Endothelial cell of umbilical vein (primary cell): ENCODE results near the gene GPR162. TPM values are rescaled to one million over a fixed set of nuclear protein-coding genes. Genes with fewer than 3 reads are reported as not detected.
A peak's percentile ranks its signal among the peaks of the same experiment; 100 is the strongest.

Experiments
- BruUV-seq: library from RNA; stranded (reverse); fragments of 400-500 nt; replicated peaks from 2 replicates; lab custom pipeline; 2021; lab: Mats Ljungman, UMichigan
- CTCF ChIA-PET: fragments of 300-600, 350-600 bp; sonication (Branson Sonifier 250); formaldehyde crosslinking; loops from one replicate; lab custom pipeline; 2021; ENCODE audit warnings: antibody characterized with exemption, inconsistent platforms; lab: Charles Lee
- POLR2A ChIA-PET: fragments of 300-600, 350-600 bp; sonication (Branson Sonifier 250); formaldehyde crosslinking; loops from one replicate; lab custom pipeline; 2021; ENCODE audit warnings: antibody characterized with exemption, inconsistent platforms; lab: Charles Lee
- DNase-seq: peaks from one replicate; pipeline ENCODE4 v3.0.0-alpha.2; 2011; ENCODE audit warnings: low read depth, low spot score
- FAIRE-seq: peaks from 2 replicates; lab custom pipeline; 2011; peaks lifted over from hg19 to GRCh38; lab: Jason Lieb, UNC
- H2AFZ ChIP-seq: 2 replicates; pipeline ENCODE4 v1.6.0; 2012; ENCODE audit warnings: low read depth, low read length, control low read depth, inconsistent platforms
- H3K27ac ChIP-seq: 2 replicates; pipeline ENCODE4 v1.5.1; 2011; ENCODE audit warnings: low read depth, mild to moderate bottlenecking, control low read depth, low read length, moderate library complexity; ENCODE audit not compliant: insufficient read depth
- H3K27me3 ChIP-seq, 2 experiments: 2 replicates each; pipeline versions ENCODE4 v1.6.0 to v1.6.1; 2011; ENCODE audit warnings: low read length in 2 of 2, mixed read lengths in 1 of 2; ENCODE audit not compliant: control insufficient read depth in 2 of 2, insufficient read depth in 2 of 2
- H3K36me3 ChIP-seq, 2 experiments: 2 replicates in 1 of 2; 3 replicates in 1 of 2; pipeline ENCODE4 v1.5.1; 2011; ENCODE audit warnings: low read length in 2 of 2, mild to moderate bottlenecking in 1 of 2, moderate library complexity in 1 of 2; ENCODE audit not compliant: control insufficient read depth in 2 of 2, insufficient read depth in 2 of 2; ENCODE audit errors: extremely low read depth in 1 of 2
- H3K4me1 ChIP-seq: 3 replicates; pipeline ENCODE4 v1.5.1; 2011; ENCODE audit warnings: mild to moderate bottlenecking, low read length; ENCODE audit not compliant: control insufficient read depth, insufficient read depth; ENCODE audit errors: extremely low read depth
- H3K4me2 ChIP-seq: 2 replicates; pipeline ENCODE4 v1.6.1; 2011; ENCODE audit warnings: low read length, control low read depth, mixed read lengths; ENCODE audit not compliant: insufficient read depth
- H3K4me3 ChIP-seq, 3 experiments: fragments of 200-600 bp in 1 of 3; sonication (generic), shearing (Covaris generic) in 1 of 3; replicated peaks in 1 of 3; 2 replicates each; pipeline ENCODE4 v1.5.1; 2011 to 2016; ENCODE audit warnings: control low read depth in 3 of 3, low read length in 3 of 3, mild to moderate bottlenecking in 2 of 3, inconsistent platforms in 1 of 3, low read depth in 1 of 3, moderate library complexity in 1 of 3; ENCODE audit not compliant: insufficient read depth in 1 of 3
- H3K79me2 ChIP-seq: 2 replicates; pipeline ENCODE4 v1.6.0; 2012; ENCODE audit warnings: low read length, inconsistent platforms; ENCODE audit not compliant: control insufficient read depth, insufficient read depth
- H3K9ac ChIP-seq: replicated peaks from 2 replicates; pipeline ENCODE3; 2011; ENCODE audit warnings: low read length, control low read depth; ENCODE audit not compliant: insufficient read depth; ENCODE audit errors: extremely low read depth
- H3K9me1 ChIP-seq: replicated peaks from 3 replicates; pipeline ENCODE4 v1.6.0; 2011; ENCODE audit warnings: mild to moderate bottlenecking, low read length; ENCODE audit not compliant: control insufficient read depth, insufficient read depth; ENCODE audit errors: extremely low read depth
- H3K9me3 ChIP-seq: replicated peaks from 2 replicates; pipeline ENCODE4 v1.5.1; 2012; ENCODE audit warnings: low read length, inconsistent platforms; ENCODE audit not compliant: control insufficient read depth, insufficient read depth
- H4K20me1 ChIP-seq: replicated peaks from 2 replicates; pipeline ENCODE3; 2011; ENCODE audit warnings: mild to moderate bottlenecking, low read length; ENCODE audit not compliant: control insufficient read depth, insufficient read depth; ENCODE audit errors: extremely low read depth
- CTCF ChIP-seq, 2 donors: IDR thresholded peaks; 1 replicate in 1 of 2; 2 replicates in 1 of 2; pipeline ENCODE4 v1.5.1; 2011; ENCODE audit warnings: low read length in 2 of 2, mild to moderate bottlenecking in 2 of 2, moderate library complexity in 2 of 2, control low read depth in 1 of 2, inconsistent platforms in 1 of 2, low read depth in 1 of 2; ENCODE audit not compliant: insufficient read depth in 1 of 2; ENCODE audit errors: extremely low read depth in 1 of 2
- EZH2 ChIP-seq: IDR thresholded peaks from 2 replicates; pipeline ENCODE4 v1.6.1; 2012; ENCODE audit warnings: borderline replicate concordance, low read depth, mild to moderate bottlenecking, moderate library complexity, low read length, inconsistent platforms; ENCODE audit not compliant: severe bottlenecking
- FOS ChIP-seq: IDR thresholded peaks from 2 replicates; pipeline ENCODE4 v1.6.1; 2011; ENCODE audit warnings: mild to moderate bottlenecking, low read length, moderate library complexity, borderline replicate concordance; ENCODE audit not compliant: insufficient read depth
- GATA2 ChIP-seq: IDR thresholded peaks from 2 replicates; pipeline ENCODE4 v1.7.0; 2011; ENCODE audit warnings: low read depth, mild to moderate bottlenecking, moderate library complexity, mixed read lengths, low read length; ENCODE audit not compliant: insufficient read length, insufficient read depth
- JUN ChIP-seq: IDR thresholded peaks from 2 replicates; pipeline ENCODE4 v1.6.1; 2011; ENCODE audit warnings: borderline replicate concordance, low read depth; ENCODE audit not compliant: insufficient read length, insufficient read depth
- MAX ChIP-seq: IDR thresholded peaks from 2 replicates; pipeline ENCODE4 v1.6.1; 2011; ENCODE audit not compliant: insufficient read depth, insufficient read length
- MYC ChIP-seq: IDR thresholded peaks from one replicate; pipeline ENCODE4 v1.6.1; 2011; ENCODE audit warnings: mild to moderate bottlenecking, low read depth, low read length
- POLR2A ChIP-seq: IDR thresholded peaks from 2 replicates; pipeline ENCODE4 v1.6.1; 2012; ENCODE audit warnings: low read depth, mild to moderate bottlenecking, control low read depth, low read length
- POLR2AphosphoS5 ChIP-seq: IDR thresholded peaks from 2 replicates; pipeline ENCODE4 v1.6.1; 2012; ENCODE audit warnings: low read depth, mild to moderate bottlenecking, control low read depth, low read length, moderate library complexity; ENCODE audit not compliant: insufficient read depth
- dilution Hi-C: fragments of 300-500 bp; cut with MboI; formaldehyde crosslinking; loops from one replicate; pipeline ENCODE4 v1.15.0; 2019; ENCODE audit warnings: low sequenced_read_pairs; ENCODE audit not compliant: extremely low pct_ligation_motif_present
- intact Hi-C: fragments of 100-400 bp; cut with micrococcal nuclease; formaldehyde crosslinking; loops from one replicate; pipeline ENCODE4 v1.10.0; 2022
- polyA plus RNA-seq, 4 experiments: library from polyadenylated mRNA; depleted of rRNA in 3 of 4; stranded (reverse) in 3 of 4; unstranded in 1 of 4; fragments of >200 nt; gene quantifications; 2 replicates each; pipeline versions ENCODE4 v1.2.1 to v1.2.3, GENCODE V29; 2011 to 2012; ENCODE audit warnings: missing spikeins in 1 of 4
- total RNA-seq: library from RNA; stranded (reverse); gene quantifications from 2 replicates; pipeline ENCODE4 v1.2.3, GENCODE V29; 2021

Gene GPR162
- total and polyA plus RNA-seq, 2 donors (not counting 3 experiments of a cell fraction or from before 2014, with no cell fraction given): 9.7 to 13.7 TPM

- Histone ChIP-seq H2AFZ (peak overlapping the region; percentile 75), H3K9ac (no peak overlapping the region), H3K9me1 (no peaks in the 10 kb centered on the region), H3K27ac (no peak overlapping the region), H4K20me1 (no peaks in the 10 kb centered on the region), H3K4me2 (peak overlapping the region; percentile 65), H3K27me3 (no peaks in the 10 kb centered on the region), H3K79me2 (no peaks in the 10 kb centered on the region), H3K4me1 (peaks cover 5% of the 10 kb centered on the region), H3K9me3 (no peaks in the 10 kb centered on the region), H3K4me3 (peak overlapping the region in 1 of 3 experiments; percentile 6), H3K36me3 (peaks cover 0 to 7% of the 10 kb centered on the region in 2 experiments)
- intact Hi-C loops: loop anchor here (1.0 to 5.0 kb wide), 6 partner anchors 12 to 162 kb away; partner anchors contain the start of genes MLF2 and ZNF384
- BruUV-seq: no TSS peak
- FAIRE-seq: peak; percentile 96
- TF ChIP-seq POLR2AphosphoS5: peak; percentile 65
- no peak for TF ChIP-seq GATA2
- peak; percentile 22 for TF ChIP-seq POLR2A
- TF ChIP-seq MAX: peak; percentile 53
- no peak for TF ChIP-seq EZH2
- no peak for TF ChIP-seq FOS
- TF ChIP-seq CTCF (IDR thresholded peaks at IDR 0.05; ENCODE audit: extremely low read depth in 1 of 2, insufficient read depth in 1 of 2, low read depth in 1 of 2, low read length in 2 of 2): peak; percentile 93 to 95
- TF ChIP-seq MYC: no peak
- no peak for TF ChIP-seq JUN
- CTCF ChIA-PET: interaction anchor here (0.6 to 9.5 kb wide), 14 partner anchors 12 to 164 kb away, joined by 3 to 107 read pairs (median 4); partner anchors contain the start of genes COPS7A, GPR162, MLF2 and PTMS
- POLR2A ChIA-PET: interaction anchor here (2.3 kb wide), 1 partner anchor 12 kb away, joined by 16 read pairs; the partner anchor contains the start of gene PTMS
- dilution Hi-C loops: no loop called here
- DNase-seq: peak; percentile 94
These were observed 42.8 kb upstream of the GPR162 start for GRCh38 chr12:6778574-6779550.
